ENCODE results near the gene FAM185A. TPM values are rescaled to one million over a fixed set of nuclear protein-coding genes. Genes with fewer than 3 reads are reported as not detected.

Gene FAM185A
- total RNA-seq, 1 experiment from 2014 or later: 8.9 TPM

DNA sequence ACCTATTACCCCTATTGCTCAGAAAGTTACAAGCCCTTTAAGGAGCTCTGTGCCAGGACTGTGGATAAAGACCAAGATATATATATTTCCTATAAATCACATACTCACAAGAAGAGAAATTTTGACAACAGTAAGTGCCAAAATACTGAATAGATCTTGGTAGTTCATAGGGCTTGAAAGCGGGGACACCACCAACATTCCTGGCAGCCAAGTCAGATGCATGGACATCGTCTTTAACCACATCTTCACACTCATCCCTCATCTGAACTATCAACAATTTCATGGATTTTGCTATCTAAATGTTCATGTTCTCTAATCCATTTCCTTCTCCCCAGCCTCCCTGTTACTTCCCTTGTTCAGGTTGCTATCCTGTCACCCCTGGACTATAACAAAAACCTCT lies 96.5 kb downstream of the FAM185A start:
- intact Hi-C loops (cut with micrococcal nuclease; ENCODE audit: unreplicated experiment): no loop called here
- ChIA-PET POLR2A (no interaction called here), CTCF (no interaction called here)
- DNase-seq (ENCODE audit: low read depth, low spot score): no peak
- Histone ChIP-seq H3K9me3 (ENCODE audit: control insufficient read depth, insufficient read depth, low read depth, low read length) (no peaks in the 10 kb centered on the region), H3K36me3 (ENCODE audit: control insufficient read depth, insufficient read depth, low read length) (no peaks in the 10 kb centered on the region), H3K27ac (ENCODE audit: low read length) (no peak overlapping the region), H3K4me1 (ENCODE audit: control insufficient read depth, insufficient read depth, low read length) (no peaks in the 10 kb centered on the region), H3K4me3 (ENCODE audit: low read depth in 2 of 2, low read length in 2 of 2) (no peak overlapping the region), H3K27me3 (ENCODE audit: control insufficient read depth, insufficient read depth, low read length) (no peaks in the 10 kb centered on the region)
- in situ Hi-C loops (cut with HindIII; ENCODE audit: low pct_unique_long_range_greater_than_20kb, low sequenced_read_pairs): no loop called here
- TF ChIP-seq TCF7L2 (IDR thresholded peaks at IDR 0.05; ENCODE audit: low read depth, low read length): no peak
- no peak for TF ChIP-seq SIN3A (IDR thresholded peaks at IDR 0.05; ENCODE audit: borderline replicate concordance, insufficient read depth, low read depth, low read length)
- TF ChIP-seq, protein P1, sequence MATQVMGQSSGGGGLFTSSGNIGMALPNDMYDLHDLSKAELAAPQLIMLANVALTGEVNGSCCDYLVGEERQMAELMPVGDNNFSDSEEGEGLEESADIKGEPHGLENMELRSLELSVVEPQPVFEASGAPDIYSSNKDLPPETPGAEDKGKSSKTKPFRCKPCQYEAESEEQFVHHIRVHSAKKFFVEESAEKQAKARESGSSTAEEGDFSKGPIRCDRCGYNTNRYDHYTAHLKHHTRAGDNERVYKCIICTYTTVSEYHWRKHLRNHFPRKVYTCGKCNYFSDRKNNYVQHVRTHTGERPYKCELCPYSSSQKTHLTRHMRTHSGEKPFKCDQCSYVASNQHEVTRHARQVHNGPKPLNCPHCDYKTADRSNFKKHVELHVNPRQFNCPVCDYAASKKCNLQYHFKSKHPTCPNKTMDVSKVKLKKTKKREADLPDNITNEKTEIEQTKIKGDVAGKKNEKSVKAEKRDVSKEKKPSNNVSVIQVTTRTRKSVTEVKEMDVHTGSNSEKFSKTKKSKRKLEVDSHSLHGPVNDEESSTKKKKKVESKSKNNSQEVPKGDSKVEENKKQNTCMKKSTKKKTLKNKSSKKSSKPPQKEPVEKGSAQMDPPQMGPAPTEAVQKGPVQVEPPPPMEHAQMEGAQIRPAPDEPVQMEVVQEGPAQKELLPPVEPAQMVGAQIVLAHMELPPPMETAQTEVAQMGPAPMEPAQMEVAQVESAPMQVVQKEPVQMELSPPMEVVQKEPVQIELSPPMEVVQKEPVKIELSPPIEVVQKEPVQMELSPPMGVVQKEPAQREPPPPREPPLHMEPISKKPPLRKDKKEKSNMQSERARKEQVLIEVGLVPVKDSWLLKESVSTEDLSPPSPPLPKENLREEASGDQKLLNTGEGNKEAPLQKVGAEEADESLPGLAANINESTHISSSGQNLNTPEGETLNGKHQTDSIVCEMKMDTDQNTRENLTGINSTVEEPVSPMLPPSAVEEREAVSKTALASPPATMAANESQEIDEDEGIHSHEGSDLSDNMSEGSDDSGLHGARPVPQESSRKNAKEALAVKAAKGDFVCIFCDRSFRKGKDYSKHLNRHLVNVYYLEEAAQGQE (IDR thresholded peaks at IDR 0.05; ENCODE audit: insufficient read depth in 1 of 2, low read depth in 2 of 2, low read length in 1 of 2): no peak
- TF ChIP-seq, protein P2, sequence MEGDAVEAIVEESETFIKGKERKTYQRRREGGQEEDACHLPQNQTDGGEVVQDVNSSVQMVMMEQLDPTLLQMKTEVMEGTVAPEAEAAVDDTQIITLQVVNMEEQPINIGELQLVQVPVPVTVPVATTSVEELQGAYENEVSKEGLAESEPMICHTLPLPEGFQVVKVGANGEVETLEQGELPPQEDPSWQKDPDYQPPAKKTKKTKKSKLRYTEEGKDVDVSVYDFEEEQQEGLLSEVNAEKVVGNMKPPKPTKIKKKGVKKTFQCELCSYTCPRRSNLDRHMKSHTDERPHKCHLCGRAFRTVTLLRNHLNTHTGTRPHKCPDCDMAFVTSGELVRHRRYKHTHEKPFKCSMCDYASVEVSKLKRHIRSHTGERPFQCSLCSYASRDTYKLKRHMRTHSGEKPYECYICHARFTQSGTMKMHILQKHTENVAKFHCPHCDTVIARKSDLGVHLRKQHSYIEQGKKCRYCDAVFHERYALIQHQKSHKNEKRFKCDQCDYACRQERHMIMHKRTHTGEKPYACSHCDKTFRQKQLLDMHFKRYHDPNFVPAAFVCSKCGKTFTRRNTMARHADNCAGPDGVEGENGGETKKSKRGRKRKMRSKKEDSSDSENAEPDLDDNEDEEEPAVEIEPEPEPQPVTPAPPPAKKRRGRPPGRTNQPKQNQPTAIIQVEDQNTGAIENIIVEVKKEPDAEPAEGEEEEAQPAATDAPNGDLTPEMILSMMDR (IDR thresholded peaks at IDR 0.05): no peak
- no peak for TF ChIP-seq POLR2AphosphoS5 (IDR thresholded peaks at IDR 0.05; ENCODE audit: low read depth, low read length)
- no peak for ATAC-seq
- no TSS peak for BruUV-seq (replicated peaks)

DNA sequence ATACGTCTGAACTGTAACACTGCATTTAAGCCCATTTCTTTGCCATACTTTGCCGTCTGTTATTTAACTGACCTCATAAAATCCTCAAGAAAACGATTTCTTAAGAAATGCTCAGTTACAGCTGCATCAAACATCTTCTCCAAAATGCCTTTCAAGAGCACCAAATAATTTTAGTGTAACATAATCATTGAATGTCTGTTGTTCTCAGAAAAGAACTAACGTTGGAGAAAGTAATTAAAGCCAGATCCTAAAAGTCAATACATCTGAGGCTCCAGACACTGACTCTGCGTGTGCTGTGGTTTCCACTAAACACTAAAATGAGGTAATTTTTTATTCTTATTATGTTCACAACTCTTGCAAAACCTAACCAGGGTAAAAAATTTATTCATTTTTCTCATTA lies 100.3 kb downstream of the FAM185A start:
- Histone ChIP-seq H3K36me3 (ENCODE audit: control insufficient read depth, insufficient read depth, low read length) (no peaks in the 10 kb centered on the region), H3K27me3 (ENCODE audit: control insufficient read depth, insufficient read depth, low read length) (no peaks in the 10 kb centered on the region), H3K4me3 (ENCODE audit: low read depth in 2 of 2, low read length in 2 of 2) (no peak overlapping the region), H3K9me3 (ENCODE audit: control insufficient read depth, insufficient read depth, low read depth, low read length) (no peaks in the 10 kb centered on the region), H3K4me1 (ENCODE audit: control insufficient read depth, insufficient read depth, low read length) (no peaks in the 10 kb centered on the region), H3K27ac (ENCODE audit: low read length) (no peak overlapping the region)
- CTCF ChIA-PET: no interaction called here
- no peak for ATAC-seq
- no peak for TF ChIP-seq POLR2AphosphoS5 (IDR thresholded peaks at IDR 0.05; ENCODE audit: low read depth, low read length)
- TF ChIP-seq, protein P2 (IDR thresholded peaks at IDR 0.05): no peak
- no peak for TF ChIP-seq TCF7L2 (IDR thresholded peaks at IDR 0.05; ENCODE audit: low read depth, low read length)
- TF ChIP-seq, protein P1 (IDR thresholded peaks at IDR 0.05; ENCODE audit: insufficient read depth in 1 of 2, low read depth in 2 of 2, low read length in 1 of 2): no peak
- no peak for TF ChIP-seq SIN3A (IDR thresholded peaks at IDR 0.05; ENCODE audit: borderline replicate concordance, insufficient read depth, low read depth, low read length)
- POLR2A ChIA-PET: no interaction called here
- intact Hi-C loops (cut with micrococcal nuclease; ENCODE audit: unreplicated experiment): no loop called here
- BruUV-seq (replicated peaks): no TSS peak
- in situ Hi-C loops (cut with HindIII; ENCODE audit: low pct_unique_long_range_greater_than_20kb, low sequenced_read_pairs): no loop called here
- DNase-seq (ENCODE audit: low read depth, low spot score): no peak

All from Panc1 (cell line).